Heart left ventricle (tissue), 13 donors: ENCODE results near the gene ECEL1.

Source experiments
- POLR2A ChIP-seq, 2 donors: fragments of 450-650 bp; IDR thresholded peaks; one replicate each; pipeline ENCODE4 v1.6.1; 2017; ENCODE audit warnings: antibody characterized with exemption in 2 of 2, mild to moderate bottlenecking in 2 of 2, moderate library complexity in 2 of 2
- TF ChIP-seq, protein P1 (sequence below), 12 donors: fragments of 200-600 bp; sonication (generic) in 4 of 12; IDR thresholded peaks; one replicate each; pipeline versions ENCODE4 v1.5.0 to v1.8.0; 2018 to 2022; ENCODE audit warnings: antibody characterized with exemption in 12 of 12, mild to moderate bottlenecking in 5 of 12
- donor health status: ischemic (EF 13 %, LVEDD 7.1; RV severe dilation, severe dysfunction).
- donor health status: DM: no; HTN: yes; CAD: no.
- donor health status: DM: no; HTN: no; CAD: no.
- donor health status: ischemic (EF 25% LVEDD 6.9; RV normal size, moderate dysfunction).
- donor health status: ischemic (EF 25% LVEDD 5.7; RV mildly dilated, moderate dysfunction).
- donor health status: ischemic (EF 35%, LVEDD 5.7; RV mildly dilated, moderate dysfunction).
- donor health status: nonischemic (EF 11% LVEDD 7.7; RV severe dilation, severe dysfunction).
- donor health status: DM: yes; HTN: yes; CAD: no.
- donor health status: PGD.
- donor health status: ischemic (EF 29% LVEDD 5.4; RV normal size, mild dysfunction).
- donor health status: nonischemic (EF 23%, LVEDD 6.1; RV moderate dilation, normal function).

DNA sequence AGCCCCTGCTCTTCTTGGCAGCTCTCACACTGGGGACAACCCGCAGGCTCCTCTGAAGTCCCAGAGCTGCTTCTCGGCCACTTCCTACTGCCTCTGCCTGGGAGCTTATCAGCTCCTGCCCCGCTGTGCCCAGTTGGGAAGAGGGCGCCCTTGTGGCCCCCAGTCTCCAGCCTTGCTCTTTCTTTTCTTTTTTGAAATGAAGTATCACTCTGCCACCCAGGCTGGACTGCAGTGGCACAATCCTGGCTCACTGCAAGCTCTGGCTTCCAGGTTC is 52.3 kb downstream of the ECEL1 start:
- TF ChIP-seq, protein P1, sequence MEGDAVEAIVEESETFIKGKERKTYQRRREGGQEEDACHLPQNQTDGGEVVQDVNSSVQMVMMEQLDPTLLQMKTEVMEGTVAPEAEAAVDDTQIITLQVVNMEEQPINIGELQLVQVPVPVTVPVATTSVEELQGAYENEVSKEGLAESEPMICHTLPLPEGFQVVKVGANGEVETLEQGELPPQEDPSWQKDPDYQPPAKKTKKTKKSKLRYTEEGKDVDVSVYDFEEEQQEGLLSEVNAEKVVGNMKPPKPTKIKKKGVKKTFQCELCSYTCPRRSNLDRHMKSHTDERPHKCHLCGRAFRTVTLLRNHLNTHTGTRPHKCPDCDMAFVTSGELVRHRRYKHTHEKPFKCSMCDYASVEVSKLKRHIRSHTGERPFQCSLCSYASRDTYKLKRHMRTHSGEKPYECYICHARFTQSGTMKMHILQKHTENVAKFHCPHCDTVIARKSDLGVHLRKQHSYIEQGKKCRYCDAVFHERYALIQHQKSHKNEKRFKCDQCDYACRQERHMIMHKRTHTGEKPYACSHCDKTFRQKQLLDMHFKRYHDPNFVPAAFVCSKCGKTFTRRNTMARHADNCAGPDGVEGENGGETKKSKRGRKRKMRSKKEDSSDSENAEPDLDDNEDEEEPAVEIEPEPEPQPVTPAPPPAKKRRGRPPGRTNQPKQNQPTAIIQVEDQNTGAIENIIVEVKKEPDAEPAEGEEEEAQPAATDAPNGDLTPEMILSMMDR (IDR thresholded peaks at IDR 0.05) = no peak
- no peak for TF ChIP-seq POLR2A (IDR thresholded peaks at IDR 0.05)
